GM19043 (cell line): ENCODE results near the gene CTIF.
"Not testable (repeated sequence)": the region's sequence is repeated elsewhere in the genome, so short reads cannot be mapped to it uniquely, and the experiment has no call there.

Experiments
- ATAC-seq: cut with Tn5 transposase; IDR thresholded peaks from one replicate; pipeline ENCODE4 v1.9.1; 2021; ENCODE audit warnings: low read depth; ENCODE audit not compliant: unreplicated experiment

CTIF gene

DNA sequence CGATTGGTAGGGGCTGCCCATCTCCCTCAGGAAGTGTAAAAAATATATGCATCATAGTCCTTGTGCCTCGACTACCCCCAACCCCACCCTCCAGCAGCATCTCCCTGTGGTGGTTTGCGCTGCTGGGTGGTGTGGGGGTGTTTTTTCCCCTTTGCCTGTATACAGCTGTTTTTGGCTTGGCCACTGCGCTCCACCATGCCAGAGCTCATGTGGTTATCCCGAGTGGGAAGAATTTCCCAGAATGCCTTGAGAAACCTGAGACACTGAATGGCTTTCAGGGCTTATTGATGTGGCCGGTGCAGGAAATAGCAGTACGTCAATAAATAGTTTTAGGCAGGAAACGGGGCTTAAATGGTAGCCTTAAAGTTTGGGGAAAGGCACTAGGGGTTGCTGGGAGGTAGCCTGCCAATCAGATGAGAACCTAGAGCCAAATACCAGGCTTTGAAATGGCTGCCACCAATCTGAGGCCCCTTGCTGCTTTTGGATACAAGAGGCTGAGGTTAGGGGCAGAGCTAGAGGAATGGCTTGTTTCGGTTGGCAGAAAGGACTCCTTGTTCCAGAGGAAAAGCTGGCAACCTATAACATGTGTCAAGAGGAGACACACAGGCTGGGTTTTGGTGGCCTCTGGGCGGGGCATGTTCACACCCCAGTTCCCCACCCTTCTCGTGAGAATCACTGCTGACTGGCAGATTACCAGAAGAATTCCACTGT, 267.9 kb downstream of the CTIF start:
- no peak for ATAC-seq

DNA sequence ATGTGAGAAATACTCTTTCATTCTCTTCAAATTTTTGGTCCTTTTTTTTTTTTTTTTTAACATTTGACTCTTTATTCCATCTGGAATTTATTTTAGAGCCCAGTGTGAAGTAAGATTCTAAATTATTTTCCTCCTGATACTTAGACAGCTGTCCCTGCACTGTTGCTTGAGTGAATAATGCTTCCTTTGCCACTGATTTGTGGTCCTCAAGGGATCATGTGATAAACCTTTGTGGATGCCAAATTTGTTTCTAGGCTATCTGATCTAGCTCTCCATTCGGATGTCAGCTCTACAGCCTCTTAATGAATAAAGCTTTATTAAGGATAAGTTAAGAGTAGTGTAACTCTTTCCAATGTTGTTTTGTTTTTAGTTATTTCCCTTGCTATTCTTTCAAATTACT, 269.6 kb downstream of the CTIF start:
- ATAC-seq, result no peak

DNA sequence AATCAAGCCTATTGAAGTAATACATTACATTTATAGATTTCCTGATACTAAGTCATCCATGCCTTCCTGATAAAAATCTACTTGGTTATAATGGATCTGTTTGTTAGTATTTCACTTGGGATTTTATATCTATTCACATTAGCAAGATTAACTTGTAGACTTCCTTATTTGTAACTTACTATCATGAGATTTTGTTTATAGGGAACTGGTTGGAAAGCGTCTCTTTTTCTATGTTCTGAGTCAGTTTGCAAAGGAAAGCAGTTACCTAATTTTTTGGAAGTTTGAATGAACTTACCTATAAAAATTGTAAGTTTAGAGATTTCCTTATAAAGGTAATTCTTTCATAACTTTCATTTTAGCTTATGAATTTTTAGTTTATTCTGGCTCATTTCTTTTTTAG, 270.5 kb downstream of the CTIF start:
- no peak for ATAC-seq

DNA sequence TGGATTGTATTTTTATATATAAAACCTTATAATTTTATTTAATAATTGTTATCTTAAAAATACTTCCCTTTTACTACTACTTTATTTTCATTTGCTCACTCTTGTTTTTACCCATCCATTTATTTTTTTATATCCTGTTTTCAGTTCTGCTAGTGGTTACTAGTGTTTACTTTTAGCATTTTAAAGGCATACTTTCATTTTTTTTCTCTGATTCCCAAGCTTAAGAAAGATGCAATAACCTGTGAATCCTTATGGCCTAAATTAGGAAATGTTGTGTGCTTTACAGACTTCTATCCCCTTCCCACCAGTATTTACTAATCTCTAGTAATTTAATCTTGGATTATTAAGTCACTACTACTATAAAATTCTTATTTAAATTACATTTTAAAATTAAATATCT, 272.0 kb downstream of the CTIF start:
- ATAC-seq, result no peak

- ATAC-seq, result no peak
Observed at GRCh38 chr18:48811401-48811800, 272.6 kb downstream of the CTIF start.

DNA sequence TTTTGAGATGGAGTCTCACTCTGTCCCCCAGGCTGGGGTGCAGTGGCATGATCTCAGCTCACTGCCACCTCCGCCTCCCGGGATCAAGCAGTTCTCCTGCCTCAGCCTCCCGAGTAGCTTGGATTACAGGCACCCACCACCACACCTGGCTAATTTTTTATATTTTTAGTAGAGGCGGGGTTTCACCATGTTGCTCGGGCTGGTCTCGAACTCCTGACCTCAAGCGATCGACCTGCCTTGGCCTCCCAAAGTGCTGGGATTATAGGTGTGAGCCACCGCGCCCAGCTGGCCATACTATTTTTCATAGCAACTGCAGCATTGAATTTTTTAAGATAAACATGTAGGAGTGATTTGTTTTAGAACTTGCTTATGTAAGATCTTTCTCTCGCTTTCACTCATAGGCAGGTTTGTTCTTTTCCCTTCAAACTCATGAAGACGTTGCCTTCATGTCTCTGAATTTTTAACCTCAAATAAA, 273.2 kb downstream of the CTIF start:
- ATAC-seq, result not testable (repeated sequence)

DNA sequence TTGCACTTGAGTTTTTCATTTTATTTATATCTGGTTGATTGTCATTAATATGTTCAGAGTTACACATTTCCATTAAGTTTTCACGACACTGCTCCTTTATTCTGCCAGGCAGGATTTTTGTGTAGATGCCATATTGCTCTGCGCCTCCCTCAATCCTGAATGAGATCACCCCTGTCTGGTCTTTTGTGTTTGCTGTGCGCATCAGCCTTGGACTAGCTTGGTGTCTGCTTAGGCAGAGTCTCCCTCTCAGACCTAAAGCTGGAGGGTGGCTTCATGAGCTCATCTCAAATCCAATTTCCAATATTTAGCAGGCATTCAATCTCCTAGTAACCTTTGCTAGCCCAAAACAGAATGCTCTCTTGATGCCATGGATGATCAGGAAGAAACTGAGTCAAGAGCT, 274.5 kb downstream of the CTIF start:
- ATAC-seq, result no peak

DNA sequence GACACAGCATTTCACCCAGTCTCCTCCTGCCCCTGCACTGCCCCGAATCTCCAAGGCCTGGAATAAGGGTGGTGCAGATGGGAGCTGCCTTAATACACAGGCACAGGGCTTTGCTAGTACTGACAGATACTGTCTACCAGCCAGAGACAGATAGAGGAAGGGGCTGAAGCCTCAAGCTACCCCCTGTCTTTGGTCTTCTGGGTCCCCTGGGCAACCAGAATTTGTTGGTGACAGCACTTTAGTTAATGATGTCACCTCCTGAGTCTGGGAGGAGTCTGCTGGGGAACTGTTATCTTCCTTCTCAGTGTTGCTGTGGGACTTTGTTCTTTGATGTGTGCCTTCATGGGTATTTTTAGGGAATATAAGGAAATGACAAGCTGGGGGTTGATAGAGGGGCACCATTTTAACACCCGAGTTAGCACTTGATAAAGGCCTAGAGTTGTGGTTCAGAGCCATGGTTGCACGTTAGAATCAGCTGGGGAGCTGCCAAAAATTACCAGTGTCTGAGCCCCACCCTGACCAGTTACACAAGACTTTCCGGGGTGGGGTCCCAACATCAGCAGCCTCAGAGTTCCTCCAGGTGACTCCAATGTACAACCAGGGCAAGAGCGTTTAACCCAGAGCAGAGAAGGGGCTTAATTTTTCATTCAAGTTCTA, 275.1 kb downstream of the CTIF start:
- ATAC-seq, result no peak

DNA sequence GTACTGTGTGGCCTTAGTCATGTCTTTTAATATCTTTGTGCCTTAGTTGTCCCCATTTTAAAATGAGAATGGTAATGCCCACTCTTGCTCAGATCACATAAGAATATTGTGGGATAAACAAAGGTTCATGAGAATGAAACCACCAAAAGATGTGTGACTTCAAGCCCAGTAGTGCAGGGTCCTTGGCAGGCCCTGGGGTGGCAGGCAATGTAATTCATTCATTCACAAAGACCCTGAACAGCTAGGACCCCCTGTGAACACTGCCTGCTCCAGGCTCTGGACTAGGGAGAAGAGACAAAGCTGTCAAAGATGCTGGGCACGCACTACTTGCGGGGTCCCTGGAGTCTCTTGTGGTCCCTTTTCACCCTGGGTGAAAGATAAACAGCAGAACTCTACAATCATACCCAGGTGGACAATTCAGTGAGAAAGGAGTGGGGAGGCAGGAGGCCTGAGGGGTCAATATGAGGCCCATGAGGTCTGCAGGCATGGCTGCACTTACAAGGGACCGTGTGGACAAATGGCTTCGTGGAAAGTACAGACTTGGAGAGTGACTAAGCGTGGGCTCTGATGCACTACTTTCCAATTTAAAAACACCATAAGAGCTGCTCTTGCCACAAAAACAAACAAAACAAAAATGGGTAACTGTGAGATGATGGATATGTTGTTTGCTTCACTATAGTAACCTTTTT, 275.8 kb downstream of the CTIF start:
- ATAC-seq, result no peak

DNA sequence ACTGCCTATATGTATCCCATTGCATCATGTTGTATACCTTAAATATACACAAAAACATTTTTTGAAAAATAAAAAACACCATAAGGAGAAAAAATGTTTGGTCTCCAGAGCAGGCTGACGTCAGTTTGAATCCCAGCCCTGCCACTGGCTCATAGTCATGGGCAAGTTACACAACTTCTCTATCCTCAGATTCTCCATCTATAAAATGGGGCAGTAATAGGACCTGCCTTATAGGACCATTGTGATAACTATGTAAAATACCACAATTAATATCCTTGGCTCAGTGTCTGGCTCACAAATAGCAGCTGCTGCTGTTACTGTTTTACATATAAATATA, 276.3 kb downstream of the CTIF start:
- no peak for ATAC-seq

DNA sequence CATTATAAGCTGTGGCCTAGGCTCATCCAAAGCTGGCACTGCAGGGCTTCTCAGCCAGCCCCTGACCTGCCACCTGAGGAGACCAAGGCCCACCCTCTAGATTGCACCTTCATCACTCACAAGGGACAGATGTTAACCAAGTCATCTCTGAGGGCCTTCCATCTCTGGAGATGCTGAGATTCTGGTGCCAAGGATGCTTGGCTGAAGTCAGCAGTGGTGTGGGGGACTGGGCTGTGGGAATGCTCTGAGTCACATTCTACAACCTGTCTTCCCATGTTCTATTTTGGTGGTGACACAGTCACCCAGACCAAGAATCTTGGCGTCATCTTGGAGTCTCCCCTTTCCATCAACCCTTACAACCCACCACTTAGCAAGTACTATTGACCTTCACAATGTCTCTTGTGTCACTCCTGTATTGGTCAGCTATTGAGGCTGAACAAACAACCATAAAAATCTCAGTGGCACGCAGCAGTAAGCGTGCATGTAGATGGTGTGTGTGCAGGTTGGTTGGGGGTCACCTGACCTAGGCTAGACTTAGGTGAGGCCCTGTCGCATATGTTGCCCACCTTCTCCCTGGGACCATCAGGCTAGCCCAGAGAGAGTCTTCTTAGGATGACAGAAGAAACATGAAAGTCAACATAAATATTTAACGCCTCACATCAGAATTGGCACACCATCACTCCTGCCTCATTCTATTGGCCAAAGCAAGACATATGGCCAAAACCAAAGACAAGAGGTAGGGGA, 276.9 kb downstream of the CTIF start:
- ATAC-seq, result no peak

- no peak for ATAC-seq
Observed at GRCh38 chr18:48816554-48816953, 277.7 kb downstream of the CTIF start.

DNA sequence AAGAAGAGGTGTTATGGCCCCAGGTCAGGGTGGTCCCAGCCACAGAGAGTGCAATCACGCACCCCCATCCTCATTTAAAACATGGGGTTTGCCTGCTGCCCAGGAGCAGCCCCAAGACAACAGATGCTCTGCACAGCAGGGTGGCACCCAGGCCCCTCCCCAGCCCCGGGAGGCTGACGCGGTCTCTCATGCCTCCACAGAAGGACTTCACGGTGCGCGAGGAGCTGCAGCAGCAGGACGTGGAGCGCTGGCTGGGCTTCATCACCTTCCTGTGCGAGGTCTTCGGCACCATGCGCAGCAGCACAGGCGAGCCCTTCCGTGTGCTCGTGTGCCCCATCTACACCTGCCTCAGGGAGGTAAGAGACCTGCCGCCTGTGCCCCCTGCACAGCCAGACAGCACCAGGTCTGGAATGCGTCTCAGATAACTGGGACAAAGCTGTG, 278.2 kb downstream of the CTIF start:
- ATAC-seq, result no peak

DNA sequence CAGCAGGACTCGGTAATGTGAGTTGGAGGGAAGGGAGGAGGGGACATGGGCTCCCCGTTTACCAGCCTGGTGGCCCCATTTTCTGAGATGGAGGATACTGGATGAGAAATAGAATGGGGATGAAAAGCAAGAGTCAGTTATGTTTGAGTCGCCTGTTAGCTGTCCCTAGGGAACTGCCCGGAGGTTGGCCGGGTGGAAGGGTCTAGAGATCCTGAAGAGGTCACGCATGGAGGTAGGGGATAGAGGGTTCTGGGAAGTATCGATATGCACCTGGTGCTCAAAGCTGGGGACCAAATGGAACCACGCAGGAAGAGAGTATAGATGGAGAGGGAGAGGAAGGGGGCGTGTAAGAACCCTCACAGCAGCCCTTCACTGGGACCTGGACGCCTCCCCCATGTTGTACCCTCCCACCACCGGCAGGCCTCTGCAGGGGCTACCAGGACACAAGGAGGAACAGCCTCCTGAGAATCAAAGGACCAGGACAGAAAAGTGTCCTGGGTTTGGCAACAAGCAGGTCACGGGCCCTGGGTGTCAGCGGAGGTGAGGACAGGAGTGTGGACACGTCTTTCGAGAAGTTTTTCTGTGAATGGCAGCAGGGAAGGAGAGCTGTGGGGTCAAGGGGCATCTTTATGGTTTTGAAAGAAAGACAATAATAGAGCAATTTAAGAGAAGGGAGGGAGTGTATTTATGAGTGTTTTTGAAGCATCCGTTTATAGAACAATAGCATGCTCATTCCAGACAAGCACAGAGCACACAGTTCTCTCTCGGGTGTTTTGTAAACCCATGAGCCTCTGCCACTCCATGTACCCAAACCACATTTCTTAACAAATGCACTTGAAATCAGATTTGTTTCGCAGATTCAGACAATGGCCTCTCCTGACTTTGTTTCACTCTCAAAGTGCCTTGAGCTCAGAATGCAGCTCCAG, 279.8 kb downstream of the CTIF start:
- ATAC-seq, result no peak

- no peak for ATAC-seq
Observed at GRCh38 chr18:48819276-48819675, 280.4 kb downstream of the CTIF start.

DNA sequence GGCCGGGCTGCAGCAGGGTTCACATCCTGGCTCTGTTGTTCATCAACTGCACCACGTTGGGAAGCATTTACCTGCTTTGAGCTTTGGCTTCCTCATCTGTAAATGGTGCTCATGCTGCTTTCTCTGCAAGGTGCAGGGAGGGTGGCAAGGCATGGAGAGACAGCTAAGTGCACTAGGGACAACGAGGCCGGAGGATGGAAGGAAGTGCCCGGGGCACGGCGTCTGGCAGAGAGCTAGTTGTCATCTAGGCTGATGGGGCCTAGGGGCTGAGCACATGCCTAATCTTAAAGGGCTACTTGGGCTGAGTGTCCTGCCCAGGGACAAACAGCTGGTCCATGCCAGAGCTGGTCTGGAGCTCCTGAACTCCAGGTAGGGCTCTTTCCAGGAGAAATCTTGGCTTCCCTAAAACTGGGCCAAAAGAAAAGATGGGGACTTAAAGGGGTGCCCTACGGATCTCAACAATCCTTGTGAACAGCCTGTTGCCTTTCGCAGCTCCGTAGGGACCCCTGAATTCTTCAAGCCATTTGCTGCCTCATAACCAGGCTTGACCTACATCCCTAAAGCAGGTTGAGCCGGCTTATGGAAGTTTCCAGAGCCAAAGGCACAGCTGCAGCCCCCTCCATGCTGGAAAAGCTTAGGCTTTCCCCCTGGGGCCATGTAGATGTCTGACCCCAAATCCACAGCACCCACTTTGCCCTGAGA, 281.1 kb downstream of the CTIF start:
- no peak for ATAC-seq

DNA sequence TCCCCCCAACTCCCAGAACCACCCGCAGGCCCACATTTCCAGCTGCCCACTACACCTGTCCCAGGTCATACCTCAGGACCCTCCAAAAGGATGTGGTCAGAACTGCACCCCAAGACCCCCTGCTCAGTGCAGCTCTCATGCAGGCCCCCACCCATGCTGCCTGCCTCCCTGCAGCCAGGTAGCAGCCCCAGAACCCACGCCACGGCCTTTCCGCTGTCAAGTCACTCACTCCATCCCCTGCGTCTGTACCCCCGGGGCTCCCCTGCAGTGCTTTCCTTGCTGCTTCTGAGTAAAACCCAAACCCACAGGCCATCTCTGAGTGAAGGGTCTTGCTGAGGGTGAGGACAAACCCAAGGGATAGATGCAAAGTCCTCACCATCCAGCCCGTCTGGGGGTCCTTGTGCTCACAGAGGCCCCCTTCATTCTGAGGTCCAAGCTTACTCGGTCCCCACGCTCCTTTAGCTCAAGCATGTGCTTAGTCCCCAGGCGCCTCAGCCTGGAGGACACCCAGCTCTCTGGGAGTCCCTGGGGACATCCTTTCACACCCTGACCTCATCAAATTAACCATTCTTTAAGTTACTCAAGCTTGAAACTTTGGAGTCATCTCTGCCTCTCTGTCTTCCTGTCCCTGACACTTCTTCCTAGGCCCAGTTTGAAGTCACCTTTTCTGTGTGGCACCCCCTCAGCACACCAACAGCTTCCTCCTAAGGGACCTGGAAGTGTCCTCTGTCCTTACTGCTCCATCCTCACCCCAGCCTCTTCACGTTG, 281.8 kb downstream of the CTIF start:
- peak; percentile 97 for ATAC-seq

DNA sequence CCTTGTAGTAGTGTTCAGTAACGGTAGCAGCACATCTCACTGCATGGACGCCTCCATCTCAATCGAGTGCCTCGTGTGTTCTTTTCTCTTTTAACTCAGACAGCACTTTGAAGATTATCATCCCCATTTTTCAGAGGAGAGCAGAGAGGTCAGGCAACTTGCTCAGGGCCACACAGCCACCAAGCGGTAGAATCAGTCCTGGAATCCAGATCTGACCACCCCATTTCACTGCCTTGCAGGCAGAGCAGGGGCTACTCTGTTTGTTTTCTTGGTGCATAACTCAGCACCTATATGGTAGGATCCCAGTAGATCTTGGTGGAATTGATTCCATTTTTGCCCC, 282.4 kb downstream of the CTIF start:
- no peak for ATAC-seq

- ATAC-seq, result no peak
Observed at GRCh38 chr18:48821845-48822244, 283.0 kb downstream of the CTIF start.
